Stomach (tissue), 9 donors: ENCODE data around the gene ULBP3. TPM values are rescaled to one million over a fixed set of nuclear protein-coding genes. Genes with fewer than 3 reads are reported as not detected.

Experiments
- DNase-seq, 2 donors: peaks; one replicate each; pipeline versions ENCODE4 v3.0.0 to v3.0.0-alpha.2; 2013 to 2019
- H3K27ac ChIP-seq, 5 donors: fragments of 200-600 bp in 4 of 5; sonication (generic) in 4 of 5; one replicate each; pipeline ENCODE4 v1.5.1; 2013 to 2019; ENCODE audit warnings: mild to moderate bottlenecking in 1 of 5, moderate library complexity in 1 of 5
- H3K27me3 ChIP-seq, 3 donors: fragments of 200-600 bp; sonication (generic); one replicate each; pipeline ENCODE4 v1.5.1; 2017 to 2019; ENCODE audit warnings: mixed run types in 1 of 3
- H3K36me3 ChIP-seq, 4 donors: fragments of 200-600 bp; sonication (generic); 1 replicate in 3 of 4; 2 replicates in 1 of 4; pipeline ENCODE4 v1.5.1; 2016 to 2019
- H3K4me1 ChIP-seq, 4 donors: fragments of 200-600 bp; sonication (generic); one replicate each; pipeline ENCODE4 v1.5.1; 2016 to 2019
- H3K4me3 ChIP-seq, 4 donors: fragments of 200-600 bp; sonication (generic) in 3 of 4; one replicate each; pipeline ENCODE4 v1.5.1; 2016 to 2019; ENCODE audit warnings: mild to moderate bottlenecking in 1 of 4
- H3K9me3 ChIP-seq, 4 donors: fragments of 200-600 bp; sonication (generic); one replicate each; pipeline ENCODE4 v1.5.1; 2016 to 2019
- CTCF ChIP-seq, 7 experiments: fragments of 450-650 bp in 4 of 7; fragments of 200-600 bp in 3 of 7; sonication (generic) in 3 of 7; IDR thresholded peaks; one replicate each; pipeline ENCODE4 v1.5.1; 2016 to 2019; ENCODE audit warnings: antibody characterized with exemption in 7 of 7, control low read depth in 2 of 7, mild to moderate bottlenecking in 1 of 7
- EP300 ChIP-seq: sonication (generic); formaldehyde crosslinking; IDR thresholded peaks from one replicate; pipeline ENCODE4 v1.6.1; 2017; ENCODE audit warnings: antibody characterized with exemption
- POLR2A ChIP-seq, 4 donors: fragments of 450-650 bp; IDR thresholded peaks; one replicate each; pipeline ENCODE4 v1.6.1; 2016; ENCODE audit warnings: antibody characterized with exemption in 4 of 4, control low read depth in 2 of 4, mild to moderate bottlenecking in 1 of 4, moderate library complexity in 1 of 4
- POLR2AphosphoS5 ChIP-seq, 3 donors: sonication (generic); formaldehyde crosslinking; IDR thresholded peaks; one replicate each; pipeline ENCODE4 v1.6.1; 2016; ENCODE audit warnings: antibody characterized with exemption in 3 of 3
- WGBS, 5 donors: extraction: QIAGEN DNeasy Blood & Tissue Kit in 3 of 5; methylation state at CpG; one replicate each; pipeline versions ENCODE4 v1.1.5 to v1.1.7; 2013 to 2018; 5-methylcytosine and 5-hydroxymethylcytosine counted together
- intact Hi-C: fragments of 100-400 bp; cut with DNase I; formaldehyde crosslinking; loops from one replicate; pipeline ENCODE4 v1.15.1; 2023; ENCODE audit warnings: low total_unique reads
- polyA plus RNA-seq, 3 donors: library from polyadenylated mRNA; stranded (reverse); fragments of 200-250 nt; gene quantifications; one replicate each; pipeline ENCODE4 v1.2.3, GENCODE V29; 2013
- total RNA-seq, 5 donors: library from RNA; depleted of rRNA; stranded (reverse); fragments of >200 nt; gene quantifications; one replicate each; pipeline versions ENCODE4 v1.1.0 to v1.2.3, GENCODE V29; 2014 to 2016
- donor health status: healthy with polysubstance abuse.
- donor health status: Bipolar disorder and iron deficiency.
- donor health status: healthy.

ULBP3 gene
- total and polyA plus RNA-seq, 8 donors = 0.20 to 4.6 (median 1.2) TPM; not detected in 3

DNA sequence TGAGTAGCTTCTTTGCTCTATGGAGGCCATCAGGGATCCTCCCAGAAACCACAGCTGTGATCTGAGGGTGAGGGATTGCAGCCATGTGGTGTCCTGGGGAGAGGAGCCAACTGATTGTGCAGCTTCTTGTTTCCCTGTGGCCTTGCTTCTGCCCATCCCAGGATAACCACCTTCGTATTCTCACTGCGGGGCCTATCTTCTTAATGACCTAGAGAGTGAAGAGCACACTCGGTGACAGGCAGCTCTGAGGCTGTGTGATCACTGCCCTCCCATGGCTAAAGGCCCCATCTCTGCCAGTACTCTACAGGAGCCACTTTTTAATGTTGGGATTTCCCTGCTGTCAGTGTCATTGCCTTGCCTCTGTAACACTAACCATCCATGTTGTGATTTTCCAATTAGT lies 38.3 kb downstream of the ULBP3 start:
- no peak overlapping the region for H3K4me3 ChIP-seq
- H3K36me3 ChIP-seq = no peaks in the 10 kb centered on the region
- TF ChIP-seq POLR2A (IDR thresholded peaks at IDR 0.05) (no peak), POLR2AphosphoS5 (IDR thresholded peaks at IDR 0.05) (no peak)
- H3K9me3 ChIP-seq = no peaks in the 10 kb centered on the region
- intact Hi-C loops = loop anchor here (10.0 kb wide), 1 partner anchor 196 kb away; no protein-coding TSS in a partner anchor
- 79 to 100% (median 85%) methylated on average over 2 to 3 of the region's 3 CpGs for WGBS, 5 donors
- peaks cover 0 to 62% (median 25%) of the 10 kb centered on the region in 3 donors for H3K27me3 ChIP-seq
- no peak for DNase-seq
- H3K4me1 ChIP-seq = peaks cover 3 to 6% (median 4%) of the 10 kb centered on the region in 4 donors
- no peak overlapping the region for H3K27ac ChIP-seq

DNA sequence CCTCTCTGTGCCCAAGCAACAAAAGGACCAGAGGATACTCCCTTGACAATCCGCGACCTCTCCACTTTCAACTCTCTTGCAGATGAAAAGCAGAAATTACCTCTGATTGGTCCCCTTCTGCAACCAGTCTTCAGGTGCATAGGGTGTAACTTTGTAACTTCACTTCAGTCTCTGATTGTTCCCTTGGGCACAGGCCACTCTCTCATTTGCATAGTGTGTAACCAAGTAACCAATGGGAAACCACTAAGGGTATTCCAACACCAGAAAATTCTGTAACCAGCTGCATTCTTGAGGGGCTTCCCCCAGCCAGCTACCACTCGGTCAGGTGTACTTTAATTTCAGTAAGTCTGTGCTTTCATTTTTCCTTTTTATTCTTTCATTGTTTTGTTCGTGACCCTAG lies 39.2 kb downstream of the ULBP3 start:
- 63 to 77% (median 74%) methylated on average over 4 of the region's 4 CpGs for WGBS, 5 donors

GRCh38 chr6:150029276-150029675 lies 39.6 kb downstream of the ULBP3 start:
- WGBS, 5 donors = 78 to 88% (median 80%) methylated on average over 7 of the region's 7 CpGs
- intact Hi-C loops = no loop called here

More for the DNA sequence above, 39.2 kb downstream of the ULBP3 start:
- H3K27me3 ChIP-seq = peaks cover 0 to 62% (median 27%) of the 10 kb centered on the region in 3 donors
- TF ChIP-seq POLR2A (IDR thresholded peaks at IDR 0.05) = no peak
- no peaks in the 10 kb centered on the region for H3K36me3 ChIP-seq
- peaks cover 10 to 15% (median 13%) of the 10 kb centered on the region in 4 donors for H3K4me1 ChIP-seq
- H3K27ac ChIP-seq = no peak overlapping the region
- H3K4me3 ChIP-seq = no peak overlapping the region
- H3K9me3 ChIP-seq = no peaks in the 10 kb centered on the region
- intact Hi-C loops = loop anchor here (10.0 kb wide), 1 partner anchor 195 kb away; no protein-coding TSS in a partner anchor
- no peak for DNase-seq

GRCh38 chr6:150028799-150029198 lies 40.1 kb downstream of the ULBP3 start:
- no peak for DNase-seq
- H3K4me1 ChIP-seq = peaks cover 10 to 16% (median 14%) of the 10 kb centered on the region in 4 donors
- no peaks in the 10 kb centered on the region for H3K9me3 ChIP-seq
- 53 to 74% (median 63%) methylated on average over 8 of the region's 8 CpGs for WGBS, 5 donors
- H3K27ac ChIP-seq = no peak overlapping the region
- H3K4me3 ChIP-seq = no peak overlapping the region
- intact Hi-C loops = no loop called here
- peaks cover 0 to 70% (median 30%) of the 10 kb centered on the region in 3 donors for H3K27me3 ChIP-seq
- no peaks in the 10 kb centered on the region for H3K36me3 ChIP-seq
- TF ChIP-seq POLR2A (IDR thresholded peaks at IDR 0.05) (no peak), CTCF (IDR thresholded peaks at IDR 0.05) (no peak), POLR2AphosphoS5 (IDR thresholded peaks at IDR 0.05) (no peak), EP300 (no peak)

More at GRCh38 chr6:150029276-150029675, 39.6 kb downstream of the ULBP3 start:
- H3K27me3 ChIP-seq = peaks cover 0 to 65% (median 30%) of the 10 kb centered on the region in 3 donors
- H3K4me3 ChIP-seq = no peak overlapping the region
- no peak for DNase-seq
- H3K27ac ChIP-seq = no peak overlapping the region
- peaks cover 10 to 16% (median 14%) of the 10 kb centered on the region in 4 donors for H3K4me1 ChIP-seq
- no peaks in the 10 kb centered on the region for H3K36me3 ChIP-seq
- no peaks in the 10 kb centered on the region for H3K9me3 ChIP-seq
- TF ChIP-seq POLR2A (IDR thresholded peaks at IDR 0.05) = no peak

DNA sequence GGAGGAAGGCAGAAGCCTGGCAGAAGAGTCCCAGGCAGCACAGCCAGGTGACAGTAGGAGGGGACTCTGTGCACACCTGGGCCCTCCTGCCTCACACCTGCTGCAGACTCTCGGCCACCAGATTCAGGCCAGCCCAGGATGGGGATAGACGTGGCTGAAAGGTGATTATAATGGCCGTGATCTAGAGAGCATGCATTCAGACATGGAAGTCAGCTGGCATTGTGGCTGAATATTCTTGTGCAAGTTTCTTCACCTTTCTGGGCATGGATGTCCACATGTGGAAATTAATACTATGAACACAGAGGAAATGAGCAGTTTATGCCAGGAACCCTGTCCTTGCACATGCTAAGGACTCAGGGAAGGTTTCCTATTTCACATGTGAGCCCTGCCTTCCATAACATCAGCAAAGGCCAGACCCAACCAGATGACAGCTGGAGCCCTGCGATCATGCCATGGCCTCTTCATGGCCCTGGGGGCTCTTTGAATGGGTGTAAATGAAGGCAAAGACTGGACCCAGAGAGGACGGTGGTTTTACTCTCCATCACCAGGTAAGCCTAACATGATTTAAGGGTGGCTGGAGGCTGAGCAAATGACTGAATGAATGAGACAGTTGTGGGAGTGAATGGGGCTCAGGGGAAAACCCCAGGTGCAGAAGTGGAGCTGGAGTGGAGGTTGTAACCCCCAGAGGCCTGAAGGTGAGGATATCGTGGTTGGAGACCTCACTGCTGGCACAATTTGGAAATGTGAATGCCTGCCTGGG lies 40.9 kb downstream of the ULBP3 start:
- no peak for DNase-seq
- WGBS, 5 donors = 73 to 80% (median 77%) methylated on average over 6 of the region's 6 CpGs
- Histone ChIP-seq H3K9me3 (no peaks in the 10 kb centered on the region), H3K4me1 (peaks cover 10 to 16% (median 14%) of the 10 kb centered on the region in 4 donors), H3K27ac (no peak overlapping the region), H3K36me3 (no peaks in the 10 kb centered on the region), H3K4me3 (no peak overlapping the region), H3K27me3 (peaks cover 0 to 72% (median 30%) of the 10 kb centered on the region in 3 donors)
- intact Hi-C loops = no loop called here
- TF ChIP-seq POLR2AphosphoS5 (IDR thresholded peaks at IDR 0.05) = no peak
- TF ChIP-seq POLR2A (IDR thresholded peaks at IDR 0.05) = no peak
- no peak for TF ChIP-seq CTCF (IDR thresholded peaks at IDR 0.05)
- no peak for TF ChIP-seq EP300
